HL-60 (cell line): ENCODE results near the gene GOLGA8N.

Experiments used
- CTCF ChIP-seq: IDR thresholded peaks from one replicate; pipeline ENCODE4 v1.5.1; 2011; ENCODE audit warnings: low read length, control low read depth, inconsistent platforms; ENCODE audit not compliant: insufficient read depth
- REST ChIP-seq: IDR thresholded peaks from 2 replicates; pipeline ENCODE4 v1.6.1; 2012; ENCODE audit warnings: low read depth; ENCODE audit not compliant: insufficient replicate concordance
- SPI1 ChIP-seq: IDR thresholded peaks from 2 replicates; pipeline ENCODE4 v1.6.1; 2012; ENCODE audit warnings: low read depth, mild to moderate bottlenecking, borderline replicate concordance

DNA sequence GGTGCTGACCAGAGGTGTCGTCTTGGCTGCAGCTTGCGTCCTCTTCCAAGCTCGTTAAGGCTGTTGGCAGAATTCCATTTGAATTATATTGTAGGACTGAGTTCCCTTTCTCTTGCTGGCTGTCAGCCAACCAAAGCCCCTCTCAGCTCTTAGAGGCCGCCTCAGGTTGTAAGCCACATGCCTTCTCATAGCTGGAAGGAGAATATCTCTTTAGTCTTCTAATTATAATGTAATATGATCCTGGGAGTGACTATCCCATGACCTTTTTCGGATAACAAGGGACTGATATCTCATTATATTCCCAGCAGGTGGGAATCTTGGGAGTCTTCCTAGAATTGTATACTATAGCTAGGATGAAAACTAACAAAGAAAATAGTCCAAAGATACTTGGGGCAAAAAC is 53.0 kb downstream of the GOLGA8N start:
- no peak for TF ChIP-seq CTCF
- TF ChIP-seq SPI1: no peak
- no peak for TF ChIP-seq REST
